Lung (tissue), 12 donors: ENCODE results near the gene DOCK3. TPM values are rescaled to one million over a fixed set of nuclear protein-coding genes. Genes with fewer than 3 reads are reported as not detected.

Source experiments
- ATAC-seq: fragments of 200-7000 bp; cut with Tn5 transposase; one replicate; pipeline ENCODE4 v1.9.1; 2020; ENCODE audit warnings: moderate number of reproducible peaks; ENCODE audit not compliant: insufficient read depth, low FRiP score
- DNase-seq, 3 donors: peaks; one replicate each; pipeline ENCODE4 v3.0.0-alpha.2; 2013 to 2017
- H3K27ac ChIP-seq, 2 donors: one replicate each; pipeline ENCODE4 v1.5.1; 2013; ENCODE audit warnings: mild to moderate bottlenecking in 2 of 2, moderate library complexity in 2 of 2, control low read depth in 1 of 2, inconsistent platforms in 1 of 2, low read depth in 1 of 2, low read length in 1 of 2
- H3K27me3 ChIP-seq, 3 donors: one replicate each; pipeline ENCODE4 v1.5.1; 2013; ENCODE audit warnings: low read length in 2 of 3; ENCODE audit not compliant: control insufficient read depth in 3 of 3, insufficient read depth in 3 of 3
- H3K36me3 ChIP-seq, 4 donors: one replicate each; pipeline ENCODE4 v1.5.1; 2013; ENCODE audit warnings: low read length in 4 of 4, mild to moderate bottlenecking in 1 of 4, moderate library complexity in 1 of 4; ENCODE audit not compliant: control insufficient read depth in 4 of 4, insufficient read depth in 4 of 4
- H3K4me1 ChIP-seq, 5 donors: one replicate each; pipeline ENCODE4 v1.5.1; 2013; ENCODE audit warnings: low read length in 5 of 5, mild to moderate bottlenecking in 2 of 5, moderate library complexity in 1 of 5; ENCODE audit not compliant: control insufficient read depth in 5 of 5, insufficient read depth in 5 of 5
- H3K4me3 ChIP-seq: one replicate; pipeline ENCODE4 v1.5.1; 2013; ENCODE audit warnings: mild to moderate bottlenecking, control low read depth, moderate library complexity
- H3K9ac ChIP-seq, 2 donors: one replicate each; pipeline ENCODE4 v1.5.1; 2013; ENCODE audit warnings: low read length in 2 of 2, control low read depth in 1 of 2; ENCODE audit not compliant: insufficient read depth in 1 of 2
- H3K9me3 ChIP-seq, 4 donors: one replicate each; pipeline ENCODE4 v1.5.1; 2013; ENCODE audit warnings: low read length in 3 of 4, mild to moderate bottlenecking in 1 of 4, moderate library complexity in 1 of 4; ENCODE audit not compliant: control insufficient read depth in 4 of 4, insufficient read depth in 3 of 4
- CTCF ChIP-seq: IDR thresholded peaks from 2 replicates; pipeline ENCODE4 v1.5.1; 2012; ENCODE audit warnings: mild to moderate bottlenecking; ENCODE audit errors: control extremely low read depth, extremely low read depth
- WGBS, 2 donors: extraction: QIAGEN DNeasy Blood & Tissue Kit; methylation state at CpG; one replicate each; pipeline ENCODE4 v1.1.7; 2013; 5-methylcytosine and 5-hydroxymethylcytosine counted together
- polyA plus RNA-seq, 2 donors: library from polyadenylated mRNA; stranded (reverse); fragments of 200-250 nt; gene quantifications; one replicate each; pipeline ENCODE4 v1.2.1, GENCODE V29; 2013
- total RNA-seq, 2 donors: library from RNA; depleted of rRNA in 1 of 2; stranded (reverse); fragments of >200 nt in 1 of 2; gene quantifications; one replicate each; pipeline ENCODE4 v1.2.1, GENCODE V29; 2014 to 2021
- donor health status: control.
- donor health status: control.
- donor health status: Bipolar disorder and iron deficiency.
- donor health status: healthy.
- donor health status: DM: yes; HTN: yes; CAD: no.

DOCK3 gene
- total and polyA plus RNA-seq, 4 donors = 0.06 to 1.4 (median 0.34) TPM

- TF ChIP-seq CTCF = no peak
- 73 to 81% methylated on average over 3 of the region's 3 CpGs for WGBS, 2 donors
- Histone ChIP-seq H3K4me1 (no peaks in the 10 kb centered on the region), H3K27me3 (no peaks in the 10 kb centered on the region), H3K9me3 (peaks cover 0 to 5% (median under 1%) of the 10 kb centered on the region in 4 donors), H3K9ac (no peak overlapping the region), H3K27ac (no peak overlapping the region), H3K4me3 (no peak overlapping the region), H3K36me3 (no peaks in the 10 kb centered on the region)
- ATAC-seq (no peak), DNase-seq (peak; percentile 49 to 73 (median 66))
Observed at GRCh38 chr3:51280176-51280575, 605.4 kb downstream of the DOCK3 start.

GRCh38 chr3:51282931-51283330, 608.2 kb downstream of the DOCK3 start:
- Histone ChIP-seq H3K4me3 (no peak overlapping the region), H3K27me3 (no peaks in the 10 kb centered on the region), H3K9me3 (peaks cover 0 to 8% (median under 1%) of the 10 kb centered on the region in 4 donors), H3K36me3 (no peaks in the 10 kb centered on the region), H3K4me1 (no peaks in the 10 kb centered on the region), H3K27ac (no peak overlapping the region), H3K9ac (no peak overlapping the region)
- ATAC-seq = no peak
- no peak for DNase-seq
- TF ChIP-seq CTCF = no peak
- WGBS, 2 donors = 79 to 86% methylated on average over 1 of the region's 1 CpG

GRCh38 chr3:51283421-51283820, 608.7 kb downstream of the DOCK3 start:
- TF ChIP-seq CTCF = no peak
- Histone ChIP-seq H3K9ac (no peak overlapping the region), H3K27me3 (no peaks in the 10 kb centered on the region), H3K4me3 (no peak overlapping the region), H3K27ac (no peak overlapping the region), H3K4me1 (no peaks in the 10 kb centered on the region), H3K36me3 (no peaks in the 10 kb centered on the region), H3K9me3 (peaks cover 0 to 8% (median under 1%) of the 10 kb centered on the region in 4 donors)
- ATAC-seq (no peak), DNase-seq (no peak)
- 86 to 88% methylated on average over 1 of the region's 1 CpG for WGBS, 2 donors

- Histone ChIP-seq H3K9me3 (peaks cover 0 to 10% (median 0%) of the 10 kb centered on the region in 4 donors), H3K4me1 (no peaks in the 10 kb centered on the region), H3K9ac (no peak overlapping the region), H3K36me3 (no peaks in the 10 kb centered on the region), H3K27me3 (no peaks in the 10 kb centered on the region), H3K4me3 (no peak overlapping the region), H3K27ac (no peak overlapping the region)
- ATAC-seq (no peak), DNase-seq (no peak)
- TF ChIP-seq CTCF = no peak
- 68 to 92% methylated on average over 2 of the region's 2 CpGs for WGBS, 2 donors
Observed at GRCh38 chr3:51295625-51296024, 620.9 kb downstream of the DOCK3 start.
